ENCODE measurements around the gene MEAK7.

Gene MEAK7

GRCh38 chr16:84540194-84540593 lies 35.7 kb upstream of the MEAK7 start:
- no peaks in the 10 kb centered on the region for H3K36me3 Mint-ChIP-seq (ENCODE audit: low read depth)
- no peaks in the 10 kb centered on the region for H3K9me3 Mint-ChIP-seq

GRCh38 chr16:84538222-84538840 lies 33.9 kb upstream of the MEAK7 start:
- Mint-ChIP-seq H3K4me3 (no peak overlapping the region), H3K36me3 (ENCODE audit: low read depth) (no peaks in the 10 kb centered on the region), H3K9me3 (no peaks in the 10 kb centered on the region), H3K27me3 (no peaks in the 10 kb centered on the region), H3K27ac (no peak overlapping the region), H3K4me1 (ENCODE audit: low read depth) (peaks cover 11% of the 10 kb centered on the region)
- no peak for DNase-seq

More at GRCh38 chr16:84540194-84540593, 35.7 kb upstream of the MEAK7 start:
- Mint-ChIP-seq H3K4me3 (no peak overlapping the region), H3K27ac (no peak overlapping the region), H3K27me3 (no peaks in the 10 kb centered on the region), H3K4me1 (ENCODE audit: low read depth) (peaks cover 28% of the 10 kb centered on the region)
- DNase-seq, result no peak

- H3K27ac Mint-ChIP-seq, result no peak overlapping the region
- no peak for DNase-seq
- no peaks in the 10 kb centered on the region for H3K36me3 Mint-ChIP-seq (ENCODE audit: low read depth)
- H3K4me1 Mint-ChIP-seq (ENCODE audit: low read depth), result peaks cover 13% of the 10 kb centered on the region
- H3K9me3 Mint-ChIP-seq, result no peaks in the 10 kb centered on the region
- H3K4me3 Mint-ChIP-seq, result no peak overlapping the region
- H3K27me3 Mint-ChIP-seq, result no peaks in the 10 kb centered on the region
Observed at GRCh38 chr16:84537491-84538151, 33.2 kb upstream of the MEAK7 start.

GRCh38 chr16:84535851-84536250 lies 31.4 kb upstream of the MEAK7 start:
- Mint-ChIP-seq H3K27me3 (no peaks in the 10 kb centered on the region), H3K9me3 (no peaks in the 10 kb centered on the region), H3K36me3 (ENCODE audit: low read depth) (no peaks in the 10 kb centered on the region), H3K4me1 (ENCODE audit: low read depth) (peaks cover 19% of the 10 kb centered on the region), H3K27ac (no peak overlapping the region), H3K4me3 (no peak overlapping the region)
- no peak for DNase-seq

GRCh38 chr16:84535408-84535807 lies 30.9 kb upstream of the MEAK7 start:
- H3K27ac Mint-ChIP-seq, result no peak overlapping the region
- H3K4me3 Mint-ChIP-seq, result no peak overlapping the region
- H3K27me3 Mint-ChIP-seq, result no peaks in the 10 kb centered on the region
- DNase-seq, result no peak
- peaks cover 19% of the 10 kb centered on the region for H3K4me1 Mint-ChIP-seq (ENCODE audit: low read depth)
- H3K9me3 Mint-ChIP-seq, result no peaks in the 10 kb centered on the region
- H3K36me3 Mint-ChIP-seq (ENCODE audit: low read depth), result peaks cover 2% of the 10 kb centered on the region

- no peak overlapping the region for H3K4me3 Mint-ChIP-seq
- no peak overlapping the region for H3K27ac Mint-ChIP-seq
- H3K36me3 Mint-ChIP-seq (ENCODE audit: low read depth), result peaks cover 6% of the 10 kb centered on the region
- H3K27me3 Mint-ChIP-seq, result no peaks in the 10 kb centered on the region
- DNase-seq, result no peak
- peaks cover 19% of the 10 kb centered on the region for H3K4me1 Mint-ChIP-seq (ENCODE audit: low read depth)
- peaks cover 4% of the 10 kb centered on the region for H3K9me3 Mint-ChIP-seq
Observed at GRCh38 chr16:84534815-84535214, 30.4 kb upstream of the MEAK7 start.

- peaks cover 7% of the 10 kb centered on the region for H3K9me3 Mint-ChIP-seq
- no peak for DNase-seq
- H3K36me3 Mint-ChIP-seq (ENCODE audit: low read depth), result peaks cover 6% of the 10 kb centered on the region
- H3K27ac Mint-ChIP-seq, result no peak overlapping the region
- no peak overlapping the region for H3K4me3 Mint-ChIP-seq
- peaks cover 19% of the 10 kb centered on the region for H3K4me1 Mint-ChIP-seq (ENCODE audit: low read depth)
- no peaks in the 10 kb centered on the region for H3K27me3 Mint-ChIP-seq
Observed at GRCh38 chr16:84532855-84533486, 28.5 kb upstream of the MEAK7 start.

GRCh38 chr16:84532291-84532724 lies 27.8 kb upstream of the MEAK7 start:
- H3K4me1 Mint-ChIP-seq (ENCODE audit: low read depth), result peaks cover 16% of the 10 kb centered on the region
- H3K27ac Mint-ChIP-seq, result no peak overlapping the region
- H3K9me3 Mint-ChIP-seq, result peaks cover 7% of the 10 kb centered on the region
- no peak overlapping the region for H3K4me3 Mint-ChIP-seq
- no peaks in the 10 kb centered on the region for H3K27me3 Mint-ChIP-seq
- peaks cover 6% of the 10 kb centered on the region for H3K36me3 Mint-ChIP-seq (ENCODE audit: low read depth)
- DNase-seq, result no peak

GRCh38 chr16:84531671-84532111 lies 27.2 kb upstream of the MEAK7 start:
- no peak overlapping the region for H3K4me3 Mint-ChIP-seq
- H3K36me3 Mint-ChIP-seq (ENCODE audit: low read depth), result peaks cover 6% of the 10 kb centered on the region
- H3K27me3 Mint-ChIP-seq, result no peaks in the 10 kb centered on the region
- no peak overlapping the region for H3K27ac Mint-ChIP-seq
- H3K9me3 Mint-ChIP-seq, result peaks cover 7% of the 10 kb centered on the region
- peaks cover 13% of the 10 kb centered on the region for H3K4me1 Mint-ChIP-seq (ENCODE audit: low read depth)
- DNase-seq, result no peak

- Mint-ChIP-seq H3K4me1 (ENCODE audit: low read depth) (peaks cover 11% of the 10 kb centered on the region), H3K4me3 (no peak overlapping the region), H3K36me3 (ENCODE audit: low read depth) (peaks cover 6% of the 10 kb centered on the region), H3K27me3 (no peaks in the 10 kb centered on the region), H3K27ac (no peak overlapping the region), H3K9me3 (peaks cover 7% of the 10 kb centered on the region)
- no peak for DNase-seq
Observed at GRCh38 chr16:84530590-84530989, 26.1 kb upstream of the MEAK7 start.

- H3K27me3 Mint-ChIP-seq, result no peaks in the 10 kb centered on the region
- no peak overlapping the region for H3K4me3 Mint-ChIP-seq
- no peak for DNase-seq
- H3K9me3 Mint-ChIP-seq, result peaks cover 7% of the 10 kb centered on the region
- no peak overlapping the region for H3K27ac Mint-ChIP-seq
- peaks cover 11% of the 10 kb centered on the region for H3K4me1 Mint-ChIP-seq (ENCODE audit: low read depth)
- H3K36me3 Mint-ChIP-seq (ENCODE audit: low read depth), result peaks cover 6% of the 10 kb centered on the region
Observed at GRCh38 chr16:84529607-84530006, 25.1 kb upstream of the MEAK7 start.

GRCh38 chr16:84528322-84528721 lies 23.9 kb upstream of the MEAK7 start:
- no peak for DNase-seq
- H3K4me3 Mint-ChIP-seq, result no peak overlapping the region
- no peak overlapping the region for H3K27ac Mint-ChIP-seq
- H3K9me3 Mint-ChIP-seq, result peaks cover 7% of the 10 kb centered on the region
- peaks cover 6% of the 10 kb centered on the region for H3K36me3 Mint-ChIP-seq (ENCODE audit: low read depth)
- peaks cover 11% of the 10 kb centered on the region for H3K4me1 Mint-ChIP-seq (ENCODE audit: low read depth)
- no peaks in the 10 kb centered on the region for H3K27me3 Mint-ChIP-seq

- DNase-seq, result no peak
Observed at GRCh38 chr16:84527532-84528269, 23.2 kb upstream of the MEAK7 start.

GRCh38 chr16:84526794-84527531 lies 22.5 kb upstream of the MEAK7 start:
- no peak overlapping the region for H3K27ac Mint-ChIP-seq
- no peaks in the 10 kb centered on the region for H3K27me3 Mint-ChIP-seq
- H3K4me3 Mint-ChIP-seq, result no peak overlapping the region
- no peak for DNase-seq
- peaks cover 7% of the 10 kb centered on the region for H3K9me3 Mint-ChIP-seq
- H3K36me3 Mint-ChIP-seq (ENCODE audit: low read depth), result peaks cover 6% of the 10 kb centered on the region
- H3K4me1 Mint-ChIP-seq (ENCODE audit: low read depth), result no peaks in the 10 kb centered on the region

More at GRCh38 chr16:84527532-84528269, 23.2 kb upstream of the MEAK7 start:
- Mint-ChIP-seq H3K4me3 (no peak overlapping the region), H3K9me3 (peaks cover 7% of the 10 kb centered on the region), H3K27me3 (no peaks in the 10 kb centered on the region), H3K27ac (no peak overlapping the region), H3K36me3 (ENCODE audit: low read depth) (peaks cover 6% of the 10 kb centered on the region), H3K4me1 (ENCODE audit: low read depth) (peaks cover 6% of the 10 kb centered on the region)

Data from activated T-cell treated with anti-CD3 and anti-CD28 coated beads, Interleukin-2, amount 50 U/mL, for 24 hours (primary cell).